ENCODE measurements around the gene ZP3.
"Not testable (repeated sequence)": the region's sequence is repeated elsewhere in the genome, so short reads cannot be mapped to it uniquely, and the experiment has no call there.

- TF ChIP-seq EZH2 (IDR thresholded peaks at IDR 0.05; ENCODE audit: insufficient read depth, poor library complexity, severe bottlenecking); EZH2phosphoT487 (IDR thresholded peaks at IDR 0.05; ENCODE audit: insufficient read depth, low read depth): not testable (repeated sequence)
These were observed 51.5 kb downstream of the ZP3 start for GRCh38 chr7:76476280-76476679.
